NCI-H1694 treated with DMSO at 0.1 percent for 48 hours (cell line): ENCODE measurements around the gene KCTD10.

Experiments
- DNase-seq: peaks from one replicate; lab custom pipeline; 2025; lab: John Stamatoyannopoulos, UW

KCTD10 gene

DNA sequence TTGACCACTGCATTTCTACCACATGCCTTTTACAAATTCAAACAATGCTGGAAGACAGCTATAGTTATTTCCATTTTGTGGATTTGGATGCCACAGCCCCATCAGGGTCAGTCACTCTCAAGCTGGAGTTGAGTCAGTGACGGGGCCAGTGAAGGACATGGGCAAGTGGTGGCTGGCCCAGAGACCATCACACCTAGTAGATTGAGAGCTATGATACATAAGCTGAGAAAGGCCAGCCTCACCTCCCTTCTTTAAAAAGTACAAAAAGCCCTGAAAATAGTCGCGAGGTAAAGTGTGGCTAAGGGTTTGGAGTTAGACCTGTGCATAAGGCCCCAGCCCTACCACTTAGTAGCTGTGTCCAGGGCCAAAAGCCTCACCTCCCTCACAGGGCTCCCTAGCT is 4.1 kb downstream of the KCTD10 start:
- DNase-seq = no peak

DNA sequence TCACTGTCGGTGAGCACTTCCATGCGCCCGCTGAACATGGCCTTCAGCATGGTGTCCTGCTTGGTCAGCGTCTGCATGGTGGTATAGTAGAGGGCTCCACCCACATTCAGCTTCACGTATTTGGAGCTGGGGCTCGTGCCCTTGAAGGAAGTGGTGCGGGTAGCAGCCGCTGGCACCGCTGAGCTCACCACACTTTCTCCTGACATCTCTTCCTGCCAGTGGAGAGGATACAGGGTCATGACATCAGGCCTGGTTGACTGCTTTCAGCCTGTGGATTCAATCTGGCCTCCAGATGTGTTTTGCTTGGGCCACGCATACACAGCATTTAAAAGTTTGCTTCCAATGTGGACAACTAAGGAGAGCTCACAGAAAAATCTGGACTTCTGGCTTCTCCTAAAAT is 7.6 kb downstream of the KCTD10 start:
- no peak for DNase-seq

DNA sequence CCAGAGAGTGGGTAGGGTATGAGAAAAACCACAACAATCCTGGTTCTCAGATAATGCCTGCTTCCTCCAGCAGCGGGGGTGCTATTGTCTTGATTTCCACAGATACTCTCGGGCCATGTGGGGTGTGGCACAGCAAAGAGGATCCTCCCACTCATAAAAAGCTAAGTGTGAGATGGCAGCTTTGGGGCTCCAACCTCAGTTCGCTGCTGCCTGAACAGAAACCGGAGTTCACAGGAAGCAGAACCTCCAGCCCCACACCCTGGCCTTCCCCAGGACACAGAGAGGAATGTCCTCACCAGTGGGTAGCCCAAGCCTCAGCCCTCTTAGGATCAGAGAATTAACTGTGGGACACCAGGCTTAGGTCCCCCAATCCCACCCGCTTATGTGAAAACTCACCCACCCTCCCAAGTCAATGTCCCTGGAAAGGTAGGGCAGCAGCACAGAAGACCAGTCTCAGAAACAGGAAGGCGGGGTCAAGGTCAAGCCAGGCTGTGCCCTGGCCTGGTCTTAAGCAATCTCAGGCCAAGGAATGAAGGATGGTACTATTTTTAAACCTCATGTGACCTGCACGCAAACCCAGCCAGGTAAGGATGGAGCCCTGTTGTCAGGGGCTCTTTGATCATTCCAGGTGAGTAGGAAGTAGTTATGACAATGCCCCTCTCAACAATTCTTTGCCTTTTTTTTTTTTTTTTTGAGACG is 9.0 kb downstream of the KCTD10 start:
- no peak for DNase-seq

DNA sequence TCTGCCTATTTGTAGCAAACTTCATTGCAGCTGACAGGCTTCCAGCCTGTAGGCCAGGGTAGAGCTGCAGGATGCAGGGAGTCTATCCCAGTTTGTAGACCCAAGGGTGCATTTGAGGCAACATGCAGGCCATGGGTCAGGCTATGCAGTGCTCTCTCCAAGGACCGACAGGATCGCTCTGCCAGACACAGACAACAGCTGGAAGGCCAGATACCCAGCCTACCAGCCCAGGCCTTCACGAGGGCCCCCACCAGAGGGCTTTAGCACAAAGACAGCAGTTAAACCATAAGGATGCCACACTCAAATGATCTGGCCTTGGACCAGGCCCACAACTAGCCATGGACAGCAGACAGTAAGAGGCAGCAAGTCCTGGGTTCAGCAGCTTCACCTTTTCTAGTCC is 10.3 kb downstream of the KCTD10 start:
- no peak for DNase-seq

DNA sequence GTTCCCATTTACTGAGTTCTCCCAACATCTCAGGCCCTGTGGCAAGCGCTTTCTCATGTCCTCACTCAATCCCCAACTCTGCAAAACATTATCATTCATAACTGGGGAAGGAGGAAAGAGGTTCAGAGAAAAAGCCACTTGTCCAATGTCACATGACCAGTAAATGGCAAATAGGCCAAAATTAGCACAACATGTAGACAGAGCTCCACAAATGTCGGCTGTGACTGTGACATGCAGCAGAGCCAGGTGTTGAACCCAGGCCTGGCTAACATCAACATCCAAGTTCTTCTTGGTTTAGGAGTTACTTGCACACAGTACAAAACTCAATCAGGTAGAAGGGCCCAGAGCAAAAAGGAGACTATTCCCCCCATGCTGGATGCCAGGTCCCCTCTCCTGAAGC is 10.8 kb downstream of the KCTD10 start:
- DNase-seq = no peak

DNA sequence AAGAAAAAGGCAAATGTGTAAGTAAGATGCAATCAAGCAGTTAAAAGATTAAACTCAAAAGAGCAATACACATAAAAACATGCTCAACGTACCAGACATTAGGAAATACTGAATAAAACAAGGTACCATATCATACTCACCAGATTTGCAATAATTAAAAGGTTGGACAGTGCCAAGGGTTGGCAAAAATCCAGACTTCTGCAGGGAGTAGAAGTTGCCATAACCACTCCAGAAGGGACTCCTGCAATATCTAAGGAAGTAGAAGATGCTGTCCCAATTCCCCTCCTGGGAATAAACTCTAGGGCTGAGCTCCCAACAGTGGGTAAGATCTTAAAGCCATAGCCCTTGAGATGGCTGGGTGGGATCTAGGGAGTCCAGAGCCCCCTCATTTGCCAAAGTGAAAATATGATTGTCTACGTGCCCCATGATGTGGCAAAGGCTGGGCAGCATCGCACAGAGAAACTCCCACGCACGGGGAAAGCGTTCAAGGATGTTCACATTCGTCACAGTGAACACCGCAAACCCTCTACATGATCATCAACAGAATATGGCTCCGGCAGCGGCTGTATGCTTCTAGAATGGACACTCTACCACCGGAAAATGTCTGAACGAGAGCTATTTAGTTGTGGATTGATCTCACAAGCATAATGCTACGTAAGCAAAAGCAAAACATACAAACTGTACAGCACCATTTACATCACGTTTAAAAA is 12.3 kb downstream of the KCTD10 start:
- DNase-seq = no peak

DNA sequence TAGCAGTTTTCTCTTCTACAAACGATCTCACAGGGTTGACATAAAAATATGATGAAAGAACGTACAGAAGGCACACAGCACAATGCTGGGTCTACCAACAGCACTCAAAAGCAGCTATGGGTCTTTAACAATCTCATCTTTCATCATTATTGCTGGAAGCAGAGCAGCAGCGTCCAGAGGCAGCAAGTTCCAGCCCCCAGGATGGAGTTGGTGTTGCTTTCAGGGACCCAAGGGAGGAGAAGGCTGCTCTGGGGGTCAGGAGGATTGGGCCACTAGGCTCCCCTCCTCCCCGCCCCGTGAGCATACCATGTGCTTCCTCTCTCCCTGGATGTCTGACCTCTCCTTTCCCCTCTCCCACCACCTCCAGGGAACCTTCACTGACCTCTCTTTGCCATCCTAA is 13.3 kb downstream of the KCTD10 start:
- DNase-seq = no peak

DNA sequence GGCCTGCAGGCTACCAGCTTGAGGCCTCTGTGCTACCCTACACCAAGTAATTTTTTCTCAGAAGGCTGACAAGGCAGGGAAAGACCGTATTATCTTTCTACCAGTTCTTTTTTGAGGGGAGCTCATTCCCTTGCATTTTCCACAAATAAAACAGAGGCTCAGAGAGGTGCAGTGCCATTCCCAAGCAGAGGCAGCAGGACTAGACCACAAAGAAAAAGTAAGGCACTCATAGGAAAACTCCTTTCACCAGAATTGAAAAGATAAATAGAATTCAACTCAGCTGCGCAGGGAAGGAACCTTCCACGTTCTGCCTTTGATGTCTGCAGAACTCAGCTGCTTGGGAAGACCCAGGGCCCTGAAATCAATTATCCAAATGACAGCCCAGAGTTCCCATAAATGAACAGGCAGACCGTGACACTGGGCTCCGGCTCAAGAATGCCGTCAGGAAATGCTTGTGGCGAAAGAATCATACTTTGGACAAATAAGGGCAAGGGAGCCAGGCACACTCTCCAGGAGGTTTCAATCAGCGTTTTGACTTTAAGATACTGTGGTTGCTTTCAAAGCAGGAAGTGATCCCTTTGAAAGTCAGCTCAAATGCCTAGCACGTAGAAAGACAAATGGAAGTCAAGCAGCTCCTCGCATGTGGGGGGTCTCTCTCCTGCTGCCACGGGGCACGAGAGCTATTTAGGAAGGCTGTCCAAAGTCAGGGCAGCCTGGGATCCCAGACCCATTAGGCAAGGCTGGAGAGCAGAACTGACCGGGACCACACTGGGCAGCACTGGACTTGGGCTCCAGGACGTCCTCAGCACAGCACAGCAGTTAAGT is 14.0 kb downstream of the KCTD10 start:
- DNase-seq = no peak

DNA sequence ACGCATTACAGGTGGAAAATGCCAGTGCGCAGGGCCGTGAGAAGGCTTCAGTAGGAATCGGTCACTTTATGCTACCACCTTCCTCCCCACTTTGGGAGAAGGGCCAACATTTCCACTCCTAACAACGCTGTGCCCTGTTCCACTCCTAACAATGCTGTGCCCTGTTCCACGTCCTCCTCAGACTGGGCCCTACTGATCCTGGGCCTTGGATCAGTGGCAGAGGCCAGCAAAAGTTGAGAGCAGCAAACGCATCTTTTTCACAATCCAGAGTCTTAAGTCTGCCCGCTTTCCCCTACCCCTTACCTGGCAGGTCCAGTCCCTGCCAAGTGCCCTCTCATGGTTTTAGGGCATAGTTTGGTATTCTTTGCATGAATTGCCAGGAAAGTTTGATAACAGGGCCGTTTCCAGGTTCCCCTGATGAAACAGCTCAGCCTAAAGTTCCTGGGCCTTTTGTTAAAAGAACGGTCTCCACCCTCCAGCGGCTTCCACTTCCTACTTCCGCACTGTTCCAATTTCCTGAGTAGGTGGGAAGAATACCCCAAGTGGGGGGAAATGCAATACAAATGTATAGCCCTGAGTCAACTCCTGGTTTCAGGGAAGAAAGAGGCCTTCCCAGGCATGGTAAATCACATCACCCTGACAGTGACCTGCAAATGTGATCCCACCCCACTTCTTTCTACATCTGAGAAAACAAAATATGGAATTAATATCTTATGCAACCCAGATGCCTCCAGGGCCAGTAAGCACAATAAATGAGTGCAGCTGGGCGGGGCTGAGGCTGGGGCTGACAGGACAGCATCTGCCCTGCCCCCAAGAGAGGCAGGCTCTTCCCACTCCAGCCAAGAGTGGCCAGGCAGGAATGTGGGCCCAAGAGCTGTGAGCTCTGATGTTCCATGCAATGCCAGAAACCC is 15.0 kb downstream of the KCTD10 start:
- no peak for DNase-seq

DNA sequence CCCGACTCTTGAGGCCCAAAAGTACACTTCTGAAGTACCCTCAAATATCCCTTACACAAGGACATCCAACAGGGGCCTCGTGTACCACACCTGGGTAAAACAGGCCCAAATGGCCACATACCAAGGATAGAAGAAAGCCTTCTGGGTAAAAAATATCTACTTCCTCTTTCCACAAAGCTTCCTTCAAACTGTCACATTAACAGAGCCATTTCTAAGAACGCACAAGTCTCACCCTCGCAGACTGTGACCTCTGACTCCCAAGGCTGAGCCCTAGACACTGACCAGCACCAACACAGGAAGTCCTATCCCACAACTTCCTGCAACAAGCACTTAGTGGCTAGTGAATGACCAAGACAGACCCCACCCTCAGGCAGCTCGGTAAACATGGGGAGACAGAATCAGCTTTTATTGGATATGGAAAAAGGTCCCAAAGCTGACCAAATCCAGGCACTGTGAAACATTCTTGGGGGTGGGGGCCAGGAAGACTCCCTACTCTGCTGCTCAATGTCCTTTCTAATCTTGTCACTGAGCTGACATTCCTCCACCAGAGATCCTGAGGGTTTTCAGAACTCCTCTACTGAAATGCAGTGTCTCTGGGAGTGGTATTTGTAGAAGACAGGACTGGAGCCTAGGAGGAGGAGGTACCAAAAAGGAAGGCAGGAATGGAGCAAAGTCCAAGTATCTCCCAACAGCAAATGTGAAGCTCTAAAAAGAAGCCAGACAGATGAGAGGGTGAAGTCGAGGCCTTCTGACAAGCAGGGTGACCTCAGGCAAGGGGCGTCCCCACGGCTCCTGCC is 15.9 kb downstream of the KCTD10 start:
- DNase-seq = no peak

DNA sequence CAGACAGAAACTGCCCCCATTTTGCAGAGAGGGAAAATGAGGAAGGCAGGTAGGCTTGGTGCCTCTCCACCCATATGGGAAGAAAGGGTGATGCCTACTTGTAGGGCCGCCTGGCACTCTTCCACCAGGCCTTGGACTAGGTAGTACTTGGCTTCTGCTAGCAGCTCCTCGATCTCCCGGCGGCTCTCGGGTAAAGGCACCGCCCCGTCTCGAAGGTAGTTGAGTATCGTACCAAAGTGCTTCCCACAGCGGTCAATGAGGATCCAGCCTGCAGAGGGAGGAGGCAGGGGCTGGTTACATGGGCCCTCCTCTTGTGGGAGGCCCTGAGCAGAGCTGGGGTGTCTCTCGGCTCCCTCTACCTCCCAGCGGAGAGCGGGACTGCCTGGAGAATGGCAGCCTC is 16.6 kb downstream of the KCTD10 start:
- DNase-seq = no peak

DNA sequence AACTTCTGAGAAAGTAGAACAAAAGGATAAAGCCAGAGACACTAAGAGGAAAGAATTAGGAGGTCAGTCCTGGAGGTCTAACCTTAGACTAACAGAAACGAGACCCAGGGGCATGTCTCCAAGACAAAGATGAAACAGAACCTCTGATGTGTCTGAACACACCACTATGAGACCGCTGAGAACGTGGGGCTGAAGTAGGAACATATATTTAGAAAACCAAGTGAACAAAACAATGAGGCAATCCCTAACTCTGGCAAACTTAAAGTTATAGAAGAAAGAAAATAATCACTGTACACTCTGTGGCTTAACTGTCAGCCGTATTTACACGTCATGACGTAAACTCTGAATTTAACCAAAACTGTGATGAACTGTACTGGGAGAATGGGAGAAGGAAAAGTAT is 17.9 kb downstream of the KCTD10 start:
- DNase-seq = no peak

DNA sequence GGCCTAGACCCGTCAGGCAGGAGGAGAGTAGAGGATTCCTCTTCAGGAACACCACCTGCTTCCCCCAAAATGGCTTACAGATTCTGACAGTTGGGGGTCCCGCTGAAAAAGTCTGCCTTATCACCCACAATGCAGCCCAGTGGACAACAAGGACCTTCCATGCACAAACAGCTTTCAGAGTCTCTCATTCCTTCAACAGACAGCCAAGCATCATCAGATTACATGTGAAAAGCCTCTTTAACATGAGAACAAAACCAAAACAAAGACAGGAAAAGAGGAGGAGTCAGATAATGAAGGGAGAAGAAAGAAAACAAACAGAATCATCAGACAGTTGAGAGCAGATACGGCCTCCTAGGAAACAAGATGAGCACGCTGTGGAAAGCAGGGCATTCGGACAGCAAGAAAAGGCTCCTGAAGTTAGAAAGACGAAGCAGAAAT is 18.3 kb downstream of the KCTD10 start:
- DNase-seq = no peak

DNA sequence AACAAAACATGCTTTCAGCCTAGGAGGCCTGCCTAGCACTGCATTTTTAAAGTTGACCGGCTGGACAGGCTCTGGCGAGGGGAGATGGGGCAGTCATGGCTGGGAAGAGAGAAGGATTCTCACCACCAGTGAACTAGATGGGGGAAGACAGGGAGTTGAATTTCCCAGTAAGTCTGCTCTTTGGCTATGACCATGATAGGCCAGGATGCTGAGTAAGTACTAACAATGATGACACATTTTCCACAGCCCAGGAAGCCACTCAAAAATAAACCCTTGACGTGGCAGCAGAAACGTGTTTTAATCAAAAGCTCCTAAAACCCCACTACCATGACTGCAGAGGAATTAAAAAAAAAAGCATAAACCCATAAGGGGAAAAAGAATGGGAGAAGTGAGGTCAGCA is 19.0 kb downstream of the KCTD10 start:
- DNase-seq = no peak

DNA sequence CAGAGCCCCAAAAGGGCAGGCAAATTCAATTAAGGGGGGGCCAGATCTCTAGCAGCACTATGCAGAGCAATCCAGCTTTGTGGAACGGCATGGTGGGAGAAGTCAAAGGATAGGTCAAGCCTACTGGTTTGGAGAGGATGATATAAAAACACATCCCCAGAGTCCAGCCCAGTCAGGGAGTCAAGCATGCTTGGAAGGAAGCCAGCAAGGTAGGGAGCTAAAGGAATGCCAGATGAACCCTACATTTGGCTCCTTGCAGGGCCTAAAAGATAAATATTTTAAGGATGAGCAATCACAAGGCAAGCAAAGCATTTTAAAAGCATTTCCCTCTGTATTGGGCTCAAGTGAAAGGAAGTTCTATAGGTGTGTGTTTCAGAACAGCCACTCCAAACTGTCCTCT is 21.4 kb downstream of the KCTD10 start:
- no peak for DNase-seq

DNA sequence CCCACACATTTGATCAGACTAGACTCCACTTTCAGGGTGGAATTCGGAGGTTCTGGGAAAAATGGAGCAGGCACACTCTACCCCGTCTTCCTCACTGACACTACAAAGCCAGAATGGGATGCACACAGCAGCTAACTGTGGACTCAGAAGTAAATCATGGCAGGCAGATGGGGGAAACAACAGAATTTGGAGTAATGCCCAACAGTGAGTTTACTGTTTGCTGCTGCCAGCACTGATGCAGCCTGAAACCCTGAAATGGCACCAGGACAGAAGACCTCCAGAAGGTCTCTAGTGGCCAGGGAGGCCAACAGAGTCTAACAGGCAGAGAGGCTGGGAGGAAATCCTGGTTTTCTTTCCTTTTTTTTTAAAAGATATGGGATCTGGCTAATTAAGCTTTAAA is 24.6 kb downstream of the KCTD10 start:
- peak; percentile 90 for DNase-seq

DNA sequence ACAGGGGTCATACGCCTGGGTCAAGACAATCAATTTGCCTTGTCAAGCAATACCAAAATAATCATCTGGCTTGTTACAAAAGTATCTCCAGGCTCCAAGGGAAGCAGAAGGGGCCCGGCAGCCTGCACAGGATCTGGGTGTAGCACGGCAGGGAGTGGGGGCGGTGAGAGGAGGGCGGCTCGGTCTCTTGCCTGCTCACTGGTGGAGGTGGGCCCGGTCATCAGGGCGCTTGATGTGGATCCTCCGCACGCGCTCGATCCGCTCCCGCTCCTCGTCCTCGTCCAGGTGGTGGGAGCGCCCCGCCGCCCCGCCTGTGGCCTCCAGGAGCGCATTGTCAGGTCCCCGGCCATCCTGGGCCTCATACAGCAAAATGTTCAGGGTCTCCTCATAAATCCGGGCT is 25.7 kb downstream of the KCTD10 start:
- DNase-seq = no peak

DNA sequence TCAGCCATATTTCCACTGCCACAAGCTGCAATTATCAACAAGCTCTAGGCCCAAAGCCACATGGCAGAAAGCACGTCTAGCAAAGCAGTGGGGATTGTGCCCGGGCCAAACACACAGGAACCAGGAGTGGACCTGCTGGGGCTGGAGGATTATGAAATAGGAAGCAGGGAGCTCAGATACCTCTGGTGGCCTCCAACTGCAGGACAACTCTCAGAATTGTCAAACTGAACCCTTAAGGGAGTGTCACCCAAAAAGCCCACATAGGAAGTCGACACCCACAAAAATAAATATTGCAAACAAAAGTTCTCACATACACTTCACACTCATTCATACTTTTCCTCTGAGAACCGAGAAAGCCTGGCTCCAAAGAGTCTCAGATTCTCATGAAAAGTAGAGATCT is 26.1 kb downstream of the KCTD10 start:
- DNase-seq = no peak

DNA sequence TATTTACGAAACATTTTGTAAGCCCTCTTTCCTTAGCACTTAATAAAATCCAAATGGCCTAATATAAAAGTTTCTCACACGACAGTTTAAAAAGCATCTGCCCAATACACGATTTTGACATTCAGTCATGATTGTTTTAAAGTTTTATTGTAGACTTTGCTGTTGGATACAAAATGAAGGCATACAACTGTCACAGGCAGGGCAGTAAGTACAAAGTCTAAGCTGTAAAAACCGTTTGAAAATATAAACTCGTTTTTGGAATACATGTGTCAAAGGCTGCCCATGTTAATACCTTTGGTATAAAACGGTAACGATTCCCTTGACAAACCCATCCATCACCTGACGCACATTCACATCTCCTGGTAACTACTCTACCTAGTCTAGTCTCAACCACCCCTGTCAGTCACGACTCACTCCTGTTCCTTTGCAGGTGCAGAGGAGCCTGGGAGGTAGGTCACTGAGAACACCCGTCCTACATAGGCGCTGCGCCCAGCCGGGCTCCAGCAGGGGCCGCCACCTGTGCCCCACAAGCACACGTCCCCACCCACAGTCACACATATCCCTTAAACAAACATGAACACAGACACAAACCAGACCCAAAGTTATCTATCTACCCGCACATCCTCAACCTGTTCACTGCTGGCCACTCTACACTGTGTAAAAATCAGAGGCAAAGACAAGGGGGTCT is 27.1 kb downstream of the KCTD10 start:
- no peak for DNase-seq

DNA sequence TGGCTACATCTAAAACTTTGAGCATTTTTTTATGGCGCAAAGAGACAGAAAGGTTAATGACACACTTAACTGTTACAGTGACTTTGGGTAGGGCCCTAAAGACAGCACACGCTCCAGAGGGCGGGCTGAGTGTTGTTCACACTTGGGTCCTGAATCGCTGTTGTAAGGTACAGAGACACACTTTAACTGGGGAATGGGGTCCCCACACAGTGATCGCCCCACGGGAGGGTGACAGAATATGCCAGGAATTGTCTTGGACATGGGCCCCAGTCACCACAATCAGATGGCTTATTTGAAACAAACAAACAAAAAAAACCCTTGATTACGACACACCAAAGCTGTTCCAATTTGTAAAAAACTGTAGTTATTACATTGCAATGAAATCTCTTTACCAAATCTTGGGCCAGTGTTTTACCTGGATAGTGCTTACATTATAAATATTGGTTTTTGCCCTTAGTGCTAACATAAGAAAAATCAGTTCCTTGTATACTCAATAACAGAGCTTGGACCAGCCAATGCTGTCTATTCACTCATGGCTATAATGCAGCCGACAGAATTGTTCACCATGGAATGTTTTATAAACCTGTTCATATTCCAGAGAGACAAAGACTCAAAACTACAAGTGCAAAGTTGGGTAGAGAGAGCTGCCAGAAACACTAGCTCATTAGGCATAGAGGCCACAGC is 28.3 kb downstream of the KCTD10 start:
- DNase-seq = no peak
